Lung (tissue), 12 donors: ENCODE data around the gene FBXO11. TPM values are rescaled to one million over a fixed set of nuclear protein-coding genes. Genes with fewer than 3 reads are reported as not detected.

Experiments used
- ATAC-seq: fragments of 200-7000 bp; cut with Tn5 transposase; one replicate; pipeline ENCODE4 v1.9.1; 2020; ENCODE audit warnings: moderate number of reproducible peaks; ENCODE audit not compliant: insufficient read depth, low FRiP score
- DNase-seq, 3 donors: peaks; one replicate each; pipeline ENCODE4 v3.0.0-alpha.2; 2013 to 2017
- H3K27ac ChIP-seq, 2 donors: one replicate each; pipeline ENCODE4 v1.5.1; 2013; ENCODE audit warnings: mild to moderate bottlenecking in 2 of 2, moderate library complexity in 2 of 2, control low read depth in 1 of 2, inconsistent platforms in 1 of 2, low read depth in 1 of 2, low read length in 1 of 2
- H3K27me3 ChIP-seq, 3 donors: one replicate each; pipeline ENCODE4 v1.5.1; 2013; ENCODE audit warnings: low read length in 2 of 3; ENCODE audit not compliant: control insufficient read depth in 3 of 3, insufficient read depth in 3 of 3
- H3K36me3 ChIP-seq, 4 donors: one replicate each; pipeline ENCODE4 v1.5.1; 2013; ENCODE audit warnings: low read length in 4 of 4, mild to moderate bottlenecking in 1 of 4, moderate library complexity in 1 of 4; ENCODE audit not compliant: control insufficient read depth in 4 of 4, insufficient read depth in 4 of 4
- H3K4me1 ChIP-seq, 5 donors: one replicate each; pipeline ENCODE4 v1.5.1; 2013; ENCODE audit warnings: low read length in 5 of 5, mild to moderate bottlenecking in 2 of 5, moderate library complexity in 1 of 5; ENCODE audit not compliant: control insufficient read depth in 5 of 5, insufficient read depth in 5 of 5
- H3K4me3 ChIP-seq: one replicate; pipeline ENCODE4 v1.5.1; 2013; ENCODE audit warnings: mild to moderate bottlenecking, control low read depth, moderate library complexity
- H3K9ac ChIP-seq, 2 donors: one replicate each; pipeline ENCODE4 v1.5.1; 2013; ENCODE audit warnings: low read length in 2 of 2, control low read depth in 1 of 2; ENCODE audit not compliant: insufficient read depth in 1 of 2
- H3K9me3 ChIP-seq, 4 donors: one replicate each; pipeline ENCODE4 v1.5.1; 2013; ENCODE audit warnings: low read length in 3 of 4, mild to moderate bottlenecking in 1 of 4, moderate library complexity in 1 of 4; ENCODE audit not compliant: control insufficient read depth in 4 of 4, insufficient read depth in 3 of 4
- WGBS, 2 donors: extraction: QIAGEN DNeasy Blood & Tissue Kit; methylation state at CpG; one replicate each; pipeline ENCODE4 v1.1.7; 2013; 5-methylcytosine and 5-hydroxymethylcytosine counted together
- polyA plus RNA-seq, 2 donors: library from polyadenylated mRNA; stranded (reverse); fragments of 200-250 nt; gene quantifications; one replicate each; pipeline ENCODE4 v1.2.1, GENCODE V29; 2013
- total RNA-seq, 2 donors: library from RNA; depleted of rRNA in 1 of 2; stranded (reverse); fragments of >200 nt in 1 of 2; gene quantifications; one replicate each; pipeline ENCODE4 v1.2.1, GENCODE V29; 2014 to 2021
- TF ChIP-seq, protein P1 (sequence below): IDR thresholded peaks from 2 replicates; pipeline ENCODE4 v1.5.1; 2012; ENCODE audit warnings: mild to moderate bottlenecking; ENCODE audit errors: control extremely low read depth, extremely low read depth
- donor health status: control.
- donor health status: control.
- donor health status: Bipolar disorder and iron deficiency.
- donor health status: healthy.
- donor health status: DM: yes; HTN: yes; CAD: no.

FBXO11 gene
- total and polyA plus RNA-seq, 4 donors = 21.9 to 157 (median 42.8) TPM

DNA sequence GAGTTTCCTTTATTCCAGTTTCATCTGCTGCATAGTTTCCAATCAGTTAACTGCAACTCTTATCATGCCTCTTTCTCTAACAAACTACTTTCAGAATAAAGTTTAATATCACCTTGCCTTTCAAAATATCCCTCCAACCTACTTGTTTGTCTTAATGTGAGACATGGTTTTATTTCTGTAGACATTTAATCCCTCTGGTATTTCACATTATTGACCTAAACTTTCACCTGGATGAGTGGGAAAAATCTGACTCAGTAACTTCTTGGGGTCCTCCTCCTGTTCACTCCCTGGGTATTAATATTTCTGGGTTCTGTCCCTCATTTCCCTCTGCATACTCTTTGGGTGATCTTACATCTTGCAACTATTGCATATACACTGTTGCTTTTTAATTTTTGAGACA, 95.4 kb downstream of the FBXO11 start:
- peaks cover 0 to 2% (median 0%) of the 10 kb centered on the region in 5 donors for H3K4me1 ChIP-seq
- DNase-seq (no peak), ATAC-seq (no peak)
- no peak overlapping the region for H3K4me3 ChIP-seq
- no peak overlapping the region for H3K27ac ChIP-seq
- H3K27me3 ChIP-seq = no peaks in the 10 kb centered on the region
- TF ChIP-seq, protein P1, sequence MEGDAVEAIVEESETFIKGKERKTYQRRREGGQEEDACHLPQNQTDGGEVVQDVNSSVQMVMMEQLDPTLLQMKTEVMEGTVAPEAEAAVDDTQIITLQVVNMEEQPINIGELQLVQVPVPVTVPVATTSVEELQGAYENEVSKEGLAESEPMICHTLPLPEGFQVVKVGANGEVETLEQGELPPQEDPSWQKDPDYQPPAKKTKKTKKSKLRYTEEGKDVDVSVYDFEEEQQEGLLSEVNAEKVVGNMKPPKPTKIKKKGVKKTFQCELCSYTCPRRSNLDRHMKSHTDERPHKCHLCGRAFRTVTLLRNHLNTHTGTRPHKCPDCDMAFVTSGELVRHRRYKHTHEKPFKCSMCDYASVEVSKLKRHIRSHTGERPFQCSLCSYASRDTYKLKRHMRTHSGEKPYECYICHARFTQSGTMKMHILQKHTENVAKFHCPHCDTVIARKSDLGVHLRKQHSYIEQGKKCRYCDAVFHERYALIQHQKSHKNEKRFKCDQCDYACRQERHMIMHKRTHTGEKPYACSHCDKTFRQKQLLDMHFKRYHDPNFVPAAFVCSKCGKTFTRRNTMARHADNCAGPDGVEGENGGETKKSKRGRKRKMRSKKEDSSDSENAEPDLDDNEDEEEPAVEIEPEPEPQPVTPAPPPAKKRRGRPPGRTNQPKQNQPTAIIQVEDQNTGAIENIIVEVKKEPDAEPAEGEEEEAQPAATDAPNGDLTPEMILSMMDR = no peak
- H3K36me3 ChIP-seq = peaks cover 11 to 44% (median 24%) of the 10 kb centered on the region in 4 donors
- no peaks in the 10 kb centered on the region for H3K9me3 ChIP-seq
- H3K9ac ChIP-seq = no peak overlapping the region

DNA sequence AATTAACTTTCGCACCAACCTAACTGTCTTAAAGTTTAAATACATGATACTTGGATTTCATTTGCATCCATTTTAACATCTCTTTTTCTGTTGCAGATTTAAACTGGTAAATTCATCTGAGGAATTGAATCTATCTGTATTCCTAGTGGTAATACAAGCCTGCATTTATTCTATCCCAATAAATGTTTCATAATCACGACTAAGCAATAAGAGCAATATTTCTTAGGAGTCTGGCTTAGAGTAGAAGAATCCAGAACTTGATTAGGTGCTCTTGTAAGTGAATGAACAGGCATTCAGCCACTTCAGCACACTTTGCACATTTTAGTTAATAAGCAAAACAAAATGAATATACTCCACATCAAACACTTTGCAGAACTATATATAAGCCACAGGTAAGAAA, 96.4 kb downstream of the FBXO11 start:
- Histone ChIP-seq H3K9ac (no peak overlapping the region), H3K9me3 (no peaks in the 10 kb centered on the region), H3K4me3 (no peak overlapping the region), H3K27ac (no peak overlapping the region), H3K27me3 (no peaks in the 10 kb centered on the region), H3K4me1 (peaks cover 0 to 2% (median 0%) of the 10 kb centered on the region in 5 donors), H3K36me3 (peaks cover 6 to 44% (median 27%) of the 10 kb centered on the region in 4 donors)
- ATAC-seq (no peak), DNase-seq (no peak)
- TF ChIP-seq, protein P1 = no peak
- WGBS, 2 donors = 83 to 91% methylated on average over 2 of the region's 2 CpGs

DNA sequence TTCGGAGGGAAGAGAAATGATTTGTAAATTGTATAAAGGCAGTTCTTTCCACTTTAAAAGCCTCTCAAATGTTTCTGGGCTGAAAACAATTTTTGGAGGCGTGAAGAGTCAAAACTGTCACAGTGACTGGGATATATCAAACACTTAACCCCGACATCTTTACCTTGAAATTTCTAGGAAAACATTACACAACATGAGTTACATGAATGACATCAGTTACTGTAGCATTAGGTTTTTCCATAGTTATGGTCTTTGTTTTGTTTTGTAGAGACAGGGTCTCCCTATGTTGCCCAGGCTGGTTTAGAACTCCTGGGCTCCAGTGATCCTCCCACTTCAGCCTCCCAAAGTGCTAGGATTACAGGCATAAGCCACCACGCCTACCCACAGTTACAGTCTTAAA, 97.7 kb downstream of the FBXO11 start:
- Histone ChIP-seq H3K9me3 (peaks cover 0 to 1% (median under 1%) of the 10 kb centered on the region in 4 donors), H3K27me3 (no peaks in the 10 kb centered on the region), H3K27ac (no peak overlapping the region), H3K4me1 (peaks cover 0 to 2% (median 0%) of the 10 kb centered on the region in 5 donors), H3K36me3 (peaks cover 10 to 49% (median 38%) of the 10 kb centered on the region in 4 donors), H3K9ac (no peak overlapping the region), H3K4me3 (no peak overlapping the region)
- DNase-seq = no peak
- ATAC-seq = no peak
- 81 to 84% methylated on average over 4 of the region's 4 CpGs for WGBS, 2 donors
- TF ChIP-seq, protein P1 = no peak

DNA sequence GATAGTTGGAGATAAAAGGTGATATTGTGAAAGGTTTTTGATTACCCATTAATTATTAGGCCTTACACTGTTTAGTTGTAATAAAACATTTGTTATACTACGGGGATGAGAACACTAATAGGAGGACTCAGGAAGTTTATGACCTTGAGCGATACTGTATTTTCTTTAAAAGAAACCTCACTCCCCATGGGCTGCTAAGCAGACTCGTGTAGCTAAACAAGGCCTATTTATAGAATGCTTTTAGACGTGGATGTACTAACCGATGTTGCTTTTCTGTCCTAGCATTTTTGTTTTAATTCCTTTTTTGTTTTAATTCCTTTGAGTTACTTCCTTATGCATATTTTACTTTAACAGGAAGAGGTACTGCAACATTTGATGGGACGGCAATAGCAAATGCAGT, 100.4 kb downstream of the FBXO11 start:
- Histone ChIP-seq H3K27ac (no peak overlapping the region), H3K4me3 (no peak overlapping the region), H3K36me3 (peaks cover 23 to 63% (median 55%) of the 10 kb centered on the region in 4 donors), H3K9ac (no peak overlapping the region), H3K4me1 (peaks cover 0 to 2% (median 0%) of the 10 kb centered on the region in 5 donors), H3K9me3 (peaks cover 0 to 7% (median 3%) of the 10 kb centered on the region in 4 donors), H3K27me3 (no peaks in the 10 kb centered on the region)
- no peak for DNase-seq
- WGBS, 2 donors = 63 to 66% methylated on average over 6 of the region's 6 CpGs
- TF ChIP-seq, protein P1 = no peak
- ATAC-seq = no peak
